HEK293 (cell line): ENCODE results near the gene POLR3A.
A peak's percentile ranks its signal among the peaks of the same experiment; 100 is the strongest.

Experiments used
- CTCF ChIA-PET: fragments of 350-600 bp; formaldehyde crosslinking; extraction: SDS; loops from one replicate; lab custom pipeline; 2021; ENCODE audit warnings: antibody characterized with exemption; lab: Yijun Ruan, JAX
- POLR2A ChIA-PET: fragments of 300-600 bp; formaldehyde crosslinking; extraction: SDS; loops from one replicate; lab custom pipeline; 2020; ENCODE audit warnings: antibody characterized with exemption, inconsistent platforms; lab: Yijun Ruan, JAX
- H3K27ac ChIP-seq: fragments of 200-500 bp; sonication (Bioruptor generic); 2 replicates; pipeline ENCODE4 v1.5.1; 2014; ENCODE audit warnings: low read depth, low read length, control low read depth, inconsistent platforms; ENCODE audit errors: extremely low read depth
- H3K36me3 ChIP-seq, 2 experiments: fragments of 200-500 bp in 1 of 2; sonication (Bioruptor generic) in 1 of 2; 1 replicate in 1 of 2; 2 replicates in 1 of 2; pipeline ENCODE4 v1.5.1; 2014 to 2017; ENCODE audit warnings: inconsistent platforms in 2 of 2, low read length in 2 of 2; ENCODE audit not compliant: control insufficient read depth in 2 of 2, insufficient read depth in 1 of 2
- H3K4me1 ChIP-seq: fragments of 200-500 bp; sonication (Bioruptor generic); 2 replicates; pipeline ENCODE4 v1.5.1; 2014; ENCODE audit warnings: mild to moderate bottlenecking, low read length, inconsistent platforms; ENCODE audit not compliant: control insufficient read depth, insufficient read depth
- H3K4me3 ChIP-seq: 2 replicates; pipeline ENCODE4 v1.5.1; 2011; ENCODE audit warnings: low read depth, mild to moderate bottlenecking, control low read depth, low read length, moderate library complexity
- H3K9me3 ChIP-seq: fragments of 200-500 bp; sonication (Bioruptor generic); 2 replicates; pipeline ENCODE4 v1.5.1; 2014; ENCODE audit warnings: low read depth, low read length, inconsistent platforms; ENCODE audit not compliant: control insufficient read depth, insufficient read depth
- PBX3 ChIP-seq: sonication (generic); formaldehyde crosslinking; IDR thresholded peaks from 2 replicates; pipeline ENCODE4 v1.8.1; 2022; ENCODE audit warnings: mild to moderate bottlenecking, moderate library complexity, missing genetic modification reagents
- PRDM1 ChIP-seq: fragments of 450-650 bp; formaldehyde crosslinking; IDR thresholded peaks from 2 replicates; pipeline ENCODE4; 2016; ENCODE audit warnings: missing biosample characterization, missing genetic modification characterization
- SP7 ChIP-seq: fragments of 450-650 bp; formaldehyde crosslinking; IDR thresholded peaks from 2 replicates; pipeline ENCODE4 v1.5.1; 2016; ENCODE audit warnings: missing biosample characterization, missing genetic modification characterization
- ZBTB17 ChIP-seq: fragments of 450-650 bp; formaldehyde crosslinking; IDR thresholded peaks from 2 replicates; pipeline ENCODE4 v1.5.1; 2016; ENCODE audit warnings: missing biosample characterization, missing genetic modification characterization
- ZNF175 ChIP-seq: fragments of 450-650 bp; formaldehyde crosslinking; IDR thresholded peaks from 2 replicates; pipeline ENCODE4 v1.5.1; 2016; ENCODE audit warnings: missing biosample characterization, missing genetic modification characterization
- ZNF214 ChIP-seq: fragments of 450-650 bp; formaldehyde crosslinking; IDR thresholded peaks from 2 replicates; pipeline ENCODE4 v1.5.1; 2017; ENCODE audit warnings: missing biosample characterization, mild to moderate bottlenecking, missing genetic modification characterization, borderline replicate concordance
- ZNF280D ChIP-seq: fragments of 450-650 bp; formaldehyde crosslinking; IDR thresholded peaks from 2 replicates; pipeline ENCODE4 v1.5.1; 2016; ENCODE audit warnings: missing biosample characterization, missing genetic modification characterization
- ZNF335 ChIP-seq: fragments of 450-650 bp; formaldehyde crosslinking; conservative IDR thresholded peaks from 2 replicates; pipeline ENCODE4 v1.5.1; 2016; ENCODE audit warnings: missing biosample characterization, missing genetic modification characterization
- ZNF362 ChIP-seq: fragments of 450-650 bp; formaldehyde crosslinking; IDR thresholded peaks from 2 replicates; pipeline ENCODE4 v1.5.1; 2016; ENCODE audit warnings: missing biosample characterization, missing genetic modification characterization
- ZNF391 ChIP-seq: fragments of 450-650 bp; formaldehyde crosslinking; IDR thresholded peaks from 2 replicates; pipeline ENCODE4 v1.5.1; 2016; ENCODE audit warnings: low read depth, missing biosample characterization, missing genetic modification characterization, borderline replicate concordance
- ZNF610 ChIP-seq: fragments of 450-650 bp; formaldehyde crosslinking; IDR thresholded peaks from 2 replicates; pipeline ENCODE4 v1.5.1; 2016; ENCODE audit warnings: missing biosample characterization, missing genetic modification characterization, borderline replicate concordance
- ZNF624 ChIP-seq: fragments of 450-650 bp; formaldehyde crosslinking; IDR thresholded peaks from 2 replicates; pipeline ENCODE4 v1.5.1; 2017; ENCODE audit warnings: missing biosample characterization, missing genetic modification characterization
- ZNF639 ChIP-seq: fragments of 450-650 bp; formaldehyde crosslinking; IDR thresholded peaks from 2 replicates; pipeline ENCODE4 v1.5.1; 2016; ENCODE audit warnings: missing biosample characterization, missing genetic modification characterization
- ZXDB ChIP-seq: fragments of 450-650 bp; formaldehyde crosslinking; IDR thresholded peaks from 2 replicates; pipeline ENCODE4 v1.5.1; 2016; ENCODE audit warnings: missing biosample characterization, missing genetic modification characterization
- TF ChIP-seq, protein P1 (sequence below): fragments of 450-650 bp; IDR thresholded peaks from 2 replicates; pipeline ENCODE4 v1.5.1; 2018; ENCODE audit warnings: missing biosample characterization, mild to moderate bottlenecking, missing genetic modification characterization
- TF ChIP-seq, protein P2 (sequence below): fragments of 450-650 bp; formaldehyde crosslinking; IDR thresholded peaks from 2 replicates; pipeline ENCODE4 v1.5.1; 2016; ENCODE audit warnings: missing biosample characterization, missing genetic modification characterization
- TF ChIP-seq, protein P3 (sequence below): fragments of 450-650 bp; formaldehyde crosslinking; IDR thresholded peaks from 2 replicates; pipeline ENCODE4 v1.5.1; 2016; ENCODE audit warnings: missing biosample characterization, missing genetic modification characterization

The POLR3A gene

GRCh38 chr10:77949167-77949566 is 80.1 kb downstream of the POLR3A start (continued):
- TF ChIP-seq SP7 (tag by site-specific recombination): 0 out of 2 replicates have a peak, but pooled peaks have one; percentile 14
- no peak for TF ChIP-seq ZNF610 (tag by site-specific recombination)

- ChIA-PET CTCF (no interaction called here), POLR2A (no interaction called here)
- Histone ChIP-seq H3K4me1 (no peaks in the 10 kb centered on the region), H3K27ac (no peak overlapping the region), H3K4me3 (no peak overlapping the region), H3K36me3 (no peaks in the 10 kb centered on the region), H3K9me3 (no peaks in the 10 kb centered on the region)
- TF ChIP-seq ZNF214 (tag by site-specific recombination) (no peak), SP7 (tag by site-specific recombination) (no peak), ZNF335 (tag by site-specific recombination) (0 out of 2 replicates have a peak, but pooled peaks have one; percentile 25), ZNF639 (tag by site-specific recombination) (no peak), ZNF391 (no peak), ZNF362 (no peak), ZNF280D (tag by site-specific recombination) (no peak), PRDM1 (no peak), ZNF624 (tag by site-specific recombination) (no peak), ZNF175 (no peak), ZBTB17 (tag by site-specific recombination) (peak; percentile 57; the same call in 1 of the 2 replicates), PBX3 (CRISPR knock-in tag) (no peak), ZXDB (tag by site-specific recombination) (no peak)
- TF ChIP-seq, protein P1, sequence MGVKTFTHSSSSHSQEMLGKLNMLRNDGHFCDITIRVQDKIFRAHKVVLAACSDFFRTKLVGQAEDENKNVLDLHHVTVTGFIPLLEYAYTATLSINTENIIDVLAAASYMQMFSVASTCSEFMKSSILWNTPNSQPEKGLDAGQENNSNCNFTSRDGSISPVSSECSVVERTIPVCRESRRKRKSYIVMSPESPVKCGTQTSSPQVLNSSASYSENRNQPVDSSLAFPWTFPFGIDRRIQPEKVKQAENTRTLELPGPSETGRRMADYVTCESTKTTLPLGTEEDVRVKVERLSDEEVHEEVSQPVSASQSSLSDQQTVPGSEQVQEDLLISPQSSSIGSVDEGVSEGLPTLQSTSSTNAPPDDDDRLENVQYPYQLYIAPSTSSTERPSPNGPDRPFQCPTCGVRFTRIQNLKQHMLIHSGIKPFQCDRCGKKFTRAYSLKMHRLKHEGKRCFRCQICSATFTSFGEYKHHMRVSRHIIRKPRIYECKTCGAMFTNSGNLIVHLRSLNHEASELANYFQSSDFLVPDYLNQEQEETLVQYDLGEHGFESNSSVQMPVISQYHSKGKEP (tag by site-specific recombination): no peak
- TF ChIP-seq, protein P2, sequence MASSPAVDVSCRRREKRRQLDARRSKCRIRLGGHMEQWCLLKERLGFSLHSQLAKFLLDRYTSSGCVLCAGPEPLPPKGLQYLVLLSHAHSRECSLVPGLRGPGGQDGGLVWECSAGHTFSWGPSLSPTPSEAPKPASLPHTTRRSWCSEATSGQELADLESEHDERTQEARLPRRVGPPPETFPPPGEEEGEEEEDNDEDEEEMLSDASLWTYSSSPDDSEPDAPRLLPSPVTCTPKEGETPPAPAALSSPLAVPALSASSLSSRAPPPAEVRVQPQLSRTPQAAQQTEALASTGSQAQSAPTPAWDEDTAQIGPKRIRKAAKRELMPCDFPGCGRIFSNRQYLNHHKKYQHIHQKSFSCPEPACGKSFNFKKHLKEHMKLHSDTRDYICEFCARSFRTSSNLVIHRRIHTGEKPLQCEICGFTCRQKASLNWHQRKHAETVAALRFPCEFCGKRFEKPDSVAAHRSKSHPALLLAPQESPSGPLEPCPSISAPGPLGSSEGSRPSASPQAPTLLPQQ: no peak
- TF ChIP-seq, protein P3, sequence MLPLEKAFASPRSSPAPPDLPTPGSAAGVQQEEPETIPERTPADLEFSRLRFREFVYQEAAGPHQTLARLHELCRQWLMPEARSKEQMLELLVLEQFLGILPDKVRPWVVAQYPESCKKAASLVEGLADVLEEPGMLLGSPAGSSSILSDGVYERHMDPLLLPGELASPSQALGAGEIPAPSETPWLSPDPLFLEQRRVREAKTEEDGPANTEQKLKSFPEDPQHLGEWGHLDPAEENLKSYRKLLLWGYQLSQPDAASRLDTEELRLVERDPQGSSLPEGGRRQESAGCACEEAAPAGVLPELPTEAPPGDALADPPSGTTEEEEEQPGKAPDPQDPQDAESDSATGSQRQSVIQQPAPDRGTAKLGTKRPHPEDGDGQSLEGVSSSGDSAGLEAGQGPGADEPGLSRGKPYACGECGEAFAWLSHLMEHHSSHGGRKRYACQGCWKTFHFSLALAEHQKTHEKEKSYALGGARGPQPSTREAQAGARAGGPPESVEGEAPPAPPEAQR (tag by site-specific recombination): no peak
Measured at GRCh38 chr10:77946084-77946483, 83.2 kb downstream of the POLR3A start.
